Right ventricle myocardium inferior (tissue), 1 donor: Measurements from ENCODE around the gene SERINC5. TPM values are rescaled to one million over a fixed set of nuclear protein-coding genes. Genes with fewer than 3 reads are reported as not detected.

Experiments
- ATAC-seq: fragments of 200-7000 bp; cut with Tn5 transposase; one replicate; pipeline ENCODE4 v1.9.1; 2020; ENCODE audit warnings: mild to moderate bottlenecking, moderate library complexity
- DNase-seq: peaks from one replicate; pipeline ENCODE4 v3.0.0; 2021; ENCODE audit errors: missing footprints
- intact Hi-C: fragments of 100-400 bp; cut with DNase I; formaldehyde crosslinking; loops from one replicate; pipeline ENCODE4 v1.11.0; 2022
- total RNA-seq: library from RNA; stranded (reverse); fragmentation: NEBNext Ultra II Directional; extraction: Animal tissue kit (Norgen Biotek cat#: 25700); gene quantifications from one replicate; pipeline ENCODE4 v1.2.1, GENCODE V29; 2021
- donor health status: DM: no; HTN: yes; CAD: no; lungs with severe emphysema.

SERINC5 gene
- total RNA-seq, 1 donor from 2014 or later = 14.5 TPM

- intact Hi-C loops = no loop called here
- ATAC-seq = no peak
Measured at GRCh38 chr5:80260461-80260860, 4.6 kb upstream of the SERINC5 start.

GRCh38 chr5:80259511-80260203, 3.8 kb upstream of the SERINC5 start:
- DNase-seq (no peak), ATAC-seq (no peak)
- intact Hi-C loops = loop anchor here (5.0 kb wide), 1 partner anchor 152 kb away; no protein-coding TSS in a partner anchor

More at GRCh38 chr5:80260461-80260860, 4.6 kb upstream of the SERINC5 start:
- DNase-seq = no peak

DNA sequence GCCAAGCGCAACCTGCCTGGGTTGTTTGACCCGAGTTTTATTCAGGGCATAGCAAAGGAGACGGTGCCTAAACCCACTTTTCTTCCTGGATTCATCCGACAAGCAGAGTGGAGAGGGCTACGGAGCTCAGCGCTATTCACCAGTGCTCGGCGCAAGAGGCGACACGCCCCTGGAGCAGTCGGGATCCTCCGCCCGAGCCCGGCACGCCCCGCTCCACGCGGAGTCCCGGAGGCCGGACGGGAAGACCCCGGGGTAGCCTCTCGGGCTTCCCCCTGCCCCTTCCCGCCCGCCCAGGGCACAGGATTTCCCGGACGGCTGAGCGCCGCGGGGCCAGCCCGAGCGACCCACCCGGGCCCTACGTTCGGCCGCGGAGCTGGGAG, 427 bp downstream of the SERINC5 start:
- peak; percentile 80 for ATAC-seq

DNA sequence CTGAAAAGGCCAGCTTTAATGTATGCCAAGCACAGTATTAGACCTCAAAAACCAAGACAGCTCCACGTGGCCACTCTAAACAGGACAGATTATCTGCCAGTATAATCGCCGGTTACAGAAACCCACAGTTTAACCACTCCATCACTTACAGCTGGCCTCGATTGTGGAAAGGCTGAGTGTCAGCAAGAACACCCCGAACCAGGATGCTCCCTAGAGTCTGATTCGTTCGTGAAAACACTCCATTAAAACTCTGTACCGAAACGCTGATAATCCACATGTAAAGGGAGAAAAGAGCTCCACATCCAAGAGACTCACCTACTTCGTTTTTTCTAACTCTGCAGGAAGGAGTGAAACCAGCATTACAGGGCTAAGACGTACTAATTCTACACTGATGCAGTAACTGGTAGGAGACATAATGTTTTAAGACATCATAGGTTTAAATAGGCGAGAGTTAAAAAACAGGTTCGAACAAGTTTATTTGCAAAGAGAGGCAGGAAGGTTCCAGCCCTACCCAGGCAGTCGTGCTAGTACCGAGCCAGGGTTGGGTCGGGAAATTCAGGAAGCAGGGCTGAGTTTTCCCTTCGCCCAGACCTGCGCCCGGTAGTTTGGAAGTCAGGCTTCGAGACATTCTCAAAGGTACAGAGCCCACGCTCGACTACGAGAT, 949 bp downstream of the SERINC5 start:
- ATAC-seq (peak; percentile 11), DNase-seq (no peak)
- intact Hi-C loops = loop anchor here (1.0 to 5.0 kb wide), 2 partner anchors 63 to 148 kb away; no protein-coding TSS in a partner anchor

More for the DNA sequence above, 427 bp downstream of the SERINC5 start:
- intact Hi-C loops = loop anchor here (1.0 to 5.0 kb wide), 2 partner anchors 63 to 148 kb away; no protein-coding TSS in a partner anchor
- no peak for DNase-seq

DNA sequence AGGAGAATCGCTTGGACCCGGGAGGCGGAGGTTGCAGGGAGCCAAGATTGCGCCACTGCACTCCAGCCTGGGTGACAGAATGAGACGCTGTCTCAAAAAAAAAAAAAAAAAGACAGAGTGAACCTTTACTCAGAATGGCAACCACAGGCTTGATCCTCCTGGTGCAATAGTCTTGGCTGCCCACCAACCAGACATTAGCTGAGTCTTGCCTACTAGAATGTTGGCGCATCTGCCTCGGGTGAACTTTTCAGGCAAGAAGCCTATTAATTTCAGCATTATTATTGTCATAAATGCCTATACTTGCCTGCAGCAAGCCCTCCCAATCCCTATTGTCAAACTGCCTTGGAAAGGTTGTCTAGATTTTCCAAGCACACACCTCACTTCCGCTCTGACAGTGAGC, 4.2 kb downstream of the SERINC5 start:
- intact Hi-C loops = no loop called here
- DNase-seq = no peak
- ATAC-seq = no peak

- ATAC-seq (no peak), DNase-seq (no peak)
- intact Hi-C loops = no loop called here
Measured at GRCh38 chr5:80250801-80251200, 5.0 kb downstream of the SERINC5 start.

DNA sequence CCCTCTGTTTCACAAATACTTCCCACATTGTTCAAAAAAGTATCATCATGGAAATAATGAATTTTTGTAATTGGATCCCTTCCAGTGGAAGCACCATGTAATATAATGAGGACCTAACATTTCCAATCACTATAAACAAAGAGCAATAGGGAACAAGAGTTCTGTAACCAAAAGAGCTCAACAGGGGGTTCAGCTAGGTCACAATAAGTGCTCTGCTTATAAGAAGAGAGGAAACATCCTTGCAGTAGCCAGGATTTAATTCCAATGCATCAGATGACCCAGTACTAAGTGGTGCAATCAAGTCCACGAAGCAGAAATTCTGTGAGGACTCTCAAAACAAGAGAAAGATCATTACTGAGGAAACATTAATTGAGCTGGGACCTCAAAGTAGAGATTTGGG, 5.9 kb downstream of the SERINC5 start:
- intact Hi-C loops = no loop called here
- no peak for ATAC-seq

DNA sequence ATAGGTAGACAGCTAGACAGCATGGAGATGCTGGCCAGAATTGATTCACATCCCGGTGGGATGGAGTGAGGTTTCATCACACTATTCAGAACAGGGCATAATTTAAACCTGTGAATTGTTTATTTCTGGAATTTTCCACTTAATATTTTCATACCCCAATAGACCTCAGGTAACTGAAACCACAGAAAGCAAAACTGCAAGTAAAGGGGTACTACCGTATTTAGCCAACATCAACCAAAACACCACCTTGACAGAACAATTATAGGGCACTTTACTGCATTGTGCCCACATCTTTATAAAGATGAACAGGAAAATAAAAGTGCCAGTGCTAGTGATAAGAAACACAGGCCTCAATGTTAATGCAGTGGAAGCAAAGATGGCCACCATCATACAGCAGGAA, 7.5 kb downstream of the SERINC5 start:
- DNase-seq = no peak
- no peak for ATAC-seq
- intact Hi-C loops = no loop called here

More for the DNA sequence above, 5.9 kb downstream of the SERINC5 start:
- DNase-seq = no peak

DNA sequence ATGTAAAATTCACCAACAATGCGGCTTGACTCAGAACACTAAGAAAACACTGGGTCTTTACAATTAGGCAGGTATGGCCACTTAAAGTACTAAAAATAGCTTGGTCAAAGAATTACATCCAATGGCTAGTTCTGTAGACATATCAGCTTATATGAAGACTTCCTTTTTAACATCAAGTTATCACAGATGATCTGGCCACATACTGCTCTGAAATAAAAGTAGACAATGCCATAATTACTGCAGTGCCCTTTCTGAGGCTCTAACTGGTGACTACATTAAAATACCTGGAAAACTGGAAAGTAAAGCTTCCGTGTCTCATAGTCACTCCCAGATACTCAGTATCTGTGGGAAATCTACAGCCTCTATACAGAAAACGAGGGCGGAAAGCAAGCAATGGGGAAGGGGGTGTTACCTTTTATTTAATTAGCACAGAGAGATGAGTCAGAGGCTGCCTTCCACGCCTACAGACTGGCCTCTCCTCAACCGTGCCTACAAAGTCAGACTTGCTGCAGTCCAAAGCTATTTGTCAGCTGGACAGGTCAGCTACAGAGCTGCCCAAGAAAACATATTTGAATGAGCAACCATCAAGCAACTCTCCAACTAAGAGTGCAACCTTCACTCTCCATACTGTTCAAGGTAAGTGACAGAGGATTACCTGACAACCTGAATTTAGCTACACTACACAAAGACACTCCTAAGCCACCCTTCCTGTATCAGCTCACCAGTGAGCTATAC, 8.7 kb downstream of the SERINC5 start:
- intact Hi-C loops = no loop called here
- DNase-seq = no peak
- peak; percentile 82 for ATAC-seq

DNA sequence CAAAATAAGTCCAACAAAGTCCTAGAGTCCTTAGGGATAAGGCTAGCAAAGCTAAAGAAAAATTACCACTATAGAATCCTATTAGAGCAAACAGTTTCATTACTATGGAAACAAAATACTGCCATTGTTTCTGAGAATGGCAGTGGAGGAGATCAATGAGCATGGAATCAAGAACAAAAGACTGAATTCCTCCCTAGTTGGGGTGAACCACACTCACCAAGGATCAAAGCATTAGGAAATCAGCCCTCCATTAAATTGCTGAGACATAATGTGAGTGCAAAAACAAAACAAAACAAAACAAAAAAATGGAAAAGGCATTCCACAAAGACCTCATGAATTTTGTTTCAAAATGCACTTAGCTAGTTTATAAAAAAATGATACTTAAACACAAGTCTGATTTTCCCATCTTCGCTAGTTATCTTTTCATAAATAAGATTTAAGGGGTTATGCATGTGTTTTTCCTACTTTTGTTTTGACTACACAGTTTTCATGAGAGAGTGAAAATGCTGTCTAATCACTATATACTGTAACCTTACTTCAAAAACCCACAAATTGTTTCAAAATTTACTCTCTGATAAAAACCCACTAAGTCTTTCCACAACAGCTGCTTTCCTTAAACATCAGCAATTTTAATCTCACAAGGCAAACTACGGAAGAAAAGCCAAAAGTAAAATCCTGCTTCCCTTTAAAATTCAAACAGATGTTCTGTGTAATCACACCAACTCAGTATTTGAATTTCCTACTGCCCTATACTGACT, 9.7 kb downstream of the SERINC5 start:
- intact Hi-C loops = no loop called here

DNA sequence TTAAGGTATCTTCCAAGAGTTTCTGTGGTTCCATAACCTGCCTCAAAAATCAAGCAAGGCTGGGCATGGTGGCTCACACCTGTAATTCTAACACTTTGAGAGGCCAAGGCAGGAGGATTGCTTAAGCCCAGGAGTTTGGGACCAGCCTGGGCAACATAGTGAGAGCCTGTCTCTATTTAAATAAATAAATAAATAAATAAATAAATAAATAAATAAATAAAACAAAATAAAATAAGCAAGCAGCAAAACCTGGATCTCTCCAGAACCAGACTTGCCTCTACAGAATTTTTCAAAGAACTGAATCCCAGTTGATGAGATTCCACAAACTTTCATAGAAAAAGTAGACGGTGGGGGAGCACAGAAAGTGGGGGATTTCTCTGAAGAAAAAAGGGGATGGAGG, 12.3 kb downstream of the SERINC5 start:
- ATAC-seq = no peak
- DNase-seq = no peak
- intact Hi-C loops = no loop called here

More for the DNA sequence above, 9.7 kb downstream of the SERINC5 start:
- ATAC-seq (peak; percentile 62), DNase-seq (no peak)

DNA sequence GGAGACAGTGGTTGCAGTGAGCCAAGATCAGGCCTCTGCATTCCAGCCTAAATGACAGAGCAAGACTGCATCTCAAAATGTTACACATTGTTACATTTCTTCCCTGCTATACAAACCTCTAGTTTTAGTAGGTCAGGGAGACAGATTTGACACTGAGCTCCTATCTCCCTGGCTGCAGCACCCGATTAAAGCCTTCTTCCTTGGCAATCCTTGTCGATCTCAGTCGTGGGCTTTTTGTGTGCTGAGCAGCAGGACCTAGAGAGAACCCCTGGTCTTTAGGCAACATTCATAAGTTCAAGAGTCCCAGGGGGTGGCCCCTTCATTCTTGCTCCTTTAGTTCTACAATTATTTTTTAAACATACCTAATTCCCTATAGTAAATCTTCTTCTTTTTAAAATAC, 13.0 kb downstream of the SERINC5 start:
- ATAC-seq = no peak
- intact Hi-C loops = no loop called here
- DNase-seq = no peak

DNA sequence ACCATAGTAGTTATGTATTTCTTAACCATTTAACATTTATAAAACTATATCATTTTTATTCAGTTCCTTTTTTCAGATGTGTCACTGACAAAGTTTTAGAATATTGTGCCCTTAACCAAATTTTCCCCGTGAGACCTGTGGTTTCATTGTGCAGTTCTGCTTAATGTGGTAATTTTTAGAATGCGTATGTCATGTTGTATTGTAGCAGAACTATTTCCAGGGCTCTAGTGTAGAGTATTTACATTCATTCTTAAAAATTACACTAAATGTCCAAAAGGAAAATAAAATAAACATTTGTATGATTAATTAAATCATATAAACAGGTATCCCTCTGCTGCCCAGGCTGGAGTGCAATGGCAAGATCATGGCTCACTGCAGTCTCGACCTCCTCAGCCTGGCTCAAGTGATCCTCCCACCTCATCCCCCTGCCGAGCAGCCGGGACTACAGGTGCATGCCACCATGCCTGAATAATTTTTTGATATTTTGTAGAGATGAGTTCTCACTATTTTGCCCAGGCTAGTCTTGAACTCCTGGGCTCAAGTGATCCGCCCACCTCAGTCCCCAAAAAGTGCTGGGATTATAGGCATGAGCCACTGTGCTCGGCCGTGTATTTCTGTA, 15.4 kb downstream of the SERINC5 start:
- no peak for DNase-seq
- intact Hi-C loops = no loop called here
- no peak for ATAC-seq

DNA sequence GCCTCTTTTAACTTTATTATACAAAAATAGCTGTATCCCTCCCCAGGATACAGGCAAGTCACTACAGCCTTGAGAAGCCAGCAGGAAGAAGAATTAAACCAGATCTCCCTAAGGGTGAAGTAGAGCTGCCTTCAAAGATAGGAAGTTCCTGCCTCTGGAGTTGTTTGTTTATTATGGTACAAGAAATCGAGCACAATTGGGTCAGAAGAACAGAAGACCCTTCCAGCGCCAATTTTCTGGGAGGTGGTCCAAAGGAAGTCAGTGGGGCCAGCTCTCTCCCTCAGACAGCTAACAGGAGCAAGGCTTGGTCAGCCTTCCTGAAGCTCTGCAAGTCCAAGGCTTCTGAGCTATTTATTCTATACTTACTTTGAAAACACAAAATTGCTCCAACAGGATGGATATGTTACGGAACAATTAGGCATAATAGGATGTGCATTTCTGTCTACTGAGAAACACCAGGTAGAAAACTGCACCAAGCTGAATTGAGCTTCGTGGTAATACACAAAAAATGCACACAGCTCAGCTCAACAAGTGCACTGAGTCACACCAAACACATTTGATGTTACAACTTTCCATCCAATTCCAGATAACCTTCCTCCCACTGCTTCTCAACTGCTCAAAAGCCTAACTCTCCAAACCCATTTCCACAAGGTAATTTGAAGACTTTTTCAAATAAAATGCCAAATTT, 16.0 kb downstream of the SERINC5 start:
- peak; percentile 76 for ATAC-seq
- intact Hi-C loops = no loop called here
- no peak for DNase-seq

GRCh38 chr5:80238778-80239679, 16.8 kb downstream of the SERINC5 start:
- DNase-seq (peak; percentile 75), ATAC-seq (peak; percentile 70)
- intact Hi-C loops = no loop called here

DNA sequence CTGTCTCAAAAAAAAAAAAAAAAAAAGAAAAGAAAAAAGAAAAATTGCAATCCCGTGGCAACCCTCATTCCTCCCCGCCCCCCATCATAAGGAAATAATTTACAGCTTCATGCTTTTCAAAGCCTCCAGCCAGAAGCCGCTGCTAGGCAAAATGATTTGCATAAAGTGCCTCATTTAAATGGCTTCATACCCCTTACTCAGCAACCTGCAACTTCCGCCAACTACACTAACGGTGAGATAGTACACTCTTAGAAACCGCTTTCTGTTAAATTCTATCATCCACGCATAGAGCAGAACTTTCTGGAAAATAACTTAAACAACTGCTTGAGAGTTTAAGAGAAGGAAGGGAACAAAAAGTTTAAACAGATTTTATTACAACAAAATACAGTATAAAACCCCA, 17.8 kb downstream of the SERINC5 start:
- intact Hi-C loops = no loop called here
- DNase-seq (no peak), ATAC-seq (no peak)

GRCh38 chr5:80237243-80237642, 18.6 kb downstream of the SERINC5 start:
- DNase-seq (no peak), ATAC-seq (no peak)
- intact Hi-C loops = no loop called here
